A673 (cell line): ENCODE results near the gene KLHL26.

Source experiments
- CTCF ChIP-seq: fragments of 300-800, 200-600 bp; sonication (generic); conservative IDR thresholded peaks from 2 replicates; pipeline ENCODE4 v1.5.1; 2017; ENCODE audit warnings: low read depth, mild to moderate bottlenecking, antibody characterized with exemption, low read length, moderate library complexity, mixed read lengths
- EZH2 ChIP-seq: fragments of 200-600 bp; sonication (generic); IDR thresholded peaks from 2 replicates; pipeline ENCODE4 v1.6.1; 2017; ENCODE audit warnings: borderline replicate concordance, low read depth, mild to moderate bottlenecking, mixed read lengths, antibody characterized with exemption, low read length; ENCODE audit not compliant: poor library complexity, severe bottlenecking

- TF ChIP-seq CTCF: no peak
- TF ChIP-seq EZH2: no peak
Measured at GRCh38 chr19:18719541-18719940, 82.7 kb downstream of the KLHL26 start.
